IPS DF 6.9 (cell line): Measurements from ENCODE around the gene BPIFB1.

Experiments used
- DNase-seq: peaks from one replicate; pipeline ENCODE4 v3.0.0-alpha.2; 2013; ENCODE audit warnings: low read depth, low spot score
- H3K27ac ChIP-seq: one replicate; pipeline ENCODE4 v1.5.1; 2013; ENCODE audit warnings: low read length, control low read depth
- H3K27me3 ChIP-seq: 2 replicates; pipeline ENCODE4 v1.6.1; 2013; ENCODE audit warnings: mild to moderate bottlenecking, low read length; ENCODE audit not compliant: control insufficient read depth, insufficient read depth
- H3K36me3 ChIP-seq: 2 replicates; pipeline ENCODE4 v1.6.1; 2013; ENCODE audit warnings: low read length; ENCODE audit not compliant: control insufficient read depth, insufficient read depth
- H3K4me1 ChIP-seq: 2 replicates; pipeline ENCODE4 v1.6.1; 2013; ENCODE audit warnings: low read length; ENCODE audit not compliant: control insufficient read depth, insufficient read depth
- H3K4me3 ChIP-seq: 2 replicates; pipeline ENCODE4 v1.5.1; 2013; ENCODE audit warnings: mild to moderate bottlenecking, low read length
- H3K9me3 ChIP-seq: 2 replicates; pipeline ENCODE4 v1.6.1; 2013; ENCODE audit warnings: low read length, inconsistent platforms; ENCODE audit not compliant: control insufficient read depth, insufficient read depth
- WGBS: extraction: QIAGEN DNeasy Blood & Tissue Kit; methylation state at CpG from one replicate; pipeline ENCODE4 v1.1.7; 2013; ENCODE audit warnings: mixed read lengths, missing lambda C conversion rate; ENCODE audit not compliant: insufficient read length, insufficient coverage; 5-methylcytosine and 5-hydroxymethylcytosine counted together

Gene BPIFB1

DNA sequence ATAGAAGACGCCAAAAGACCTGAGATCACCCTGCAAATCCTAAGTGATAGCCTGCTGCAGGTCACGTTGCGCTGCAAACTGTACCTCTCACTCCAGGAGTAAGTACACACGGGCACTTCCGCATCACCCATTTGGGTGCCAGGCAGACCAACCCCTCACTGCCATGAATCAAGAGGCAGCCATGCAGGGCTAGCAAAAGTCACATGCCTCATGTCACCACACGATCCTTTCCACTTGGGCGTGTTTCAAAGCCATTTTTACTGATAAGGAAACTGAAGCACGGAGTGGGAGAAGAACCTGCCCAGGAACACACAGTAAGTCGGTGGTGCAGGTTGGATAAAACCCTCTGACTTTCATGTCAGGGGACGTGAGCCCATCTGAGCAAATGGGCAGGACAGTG is 37.0 kb downstream of the BPIFB1 start:
- DNase-seq, result no peak
- Histone ChIP-seq H3K36me3 (no peaks in the 10 kb centered on the region), H3K4me1 (no peaks in the 10 kb centered on the region), H3K27ac (no peak overlapping the region), H3K9me3 (no peaks in the 10 kb centered on the region), H3K27me3 (no peaks in the 10 kb centered on the region), H3K4me3 (no peak overlapping the region)
- WGBS, result no CpG with 5 or more reads among the region's 10 CpGs

DNA sequence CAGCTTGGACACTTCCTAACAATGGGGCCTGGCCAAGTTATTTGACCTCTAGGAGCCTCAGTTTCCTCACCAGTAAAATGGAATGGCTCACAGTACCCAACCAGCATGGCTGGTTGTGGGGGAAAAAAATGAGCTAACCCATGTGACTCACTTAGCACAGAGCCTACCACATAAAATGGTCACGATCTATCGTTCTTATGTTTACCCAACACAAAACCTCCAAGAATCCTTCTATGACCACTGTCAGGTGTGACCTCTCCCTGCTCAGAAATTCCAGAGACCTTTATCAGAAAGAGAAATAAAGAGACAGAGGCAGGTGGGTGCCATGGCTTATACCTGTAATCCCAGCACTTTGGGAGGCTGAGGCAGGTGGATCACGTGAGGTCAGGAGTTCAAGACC is 39.4 kb downstream of the BPIFB1 start:
- no peak for DNase-seq
- Histone ChIP-seq H3K4me3 (no peak overlapping the region), H3K27me3 (no peaks in the 10 kb centered on the region), H3K36me3 (no peaks in the 10 kb centered on the region), H3K27ac (no peak overlapping the region), H3K4me1 (no peaks in the 10 kb centered on the region), H3K9me3 (no peaks in the 10 kb centered on the region)
- no CpG with 5 or more reads among the region's 3 CpGs for WGBS

DNA sequence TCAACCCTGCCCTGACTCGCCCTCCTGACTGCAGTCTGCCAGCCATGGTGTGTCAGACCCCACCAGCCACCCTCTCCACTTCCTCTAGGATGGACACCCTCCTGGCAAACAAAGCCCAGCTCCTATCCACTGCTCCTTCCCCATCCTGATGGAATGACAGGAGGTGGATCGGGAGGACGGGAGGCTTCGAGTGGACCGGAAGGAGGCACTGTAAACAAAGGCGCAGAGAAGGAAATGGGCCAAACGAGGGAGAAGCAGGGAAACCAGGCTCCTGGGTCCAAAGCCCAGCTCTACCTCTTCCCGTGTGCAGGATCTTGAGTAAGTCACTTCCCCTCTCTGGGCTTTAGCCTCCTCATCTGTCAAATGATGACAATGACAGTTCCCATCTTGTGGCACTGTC is 40.2 kb downstream of the BPIFB1 start:
- Histone ChIP-seq H3K36me3 (no peaks in the 10 kb centered on the region), H3K27me3 (no peaks in the 10 kb centered on the region), H3K9me3 (no peaks in the 10 kb centered on the region), H3K27ac (no peak overlapping the region), H3K4me3 (no peak overlapping the region), H3K4me1 (no peaks in the 10 kb centered on the region)
- WGBS, result no CpG with 5 or more reads among the region's 8 CpGs
- DNase-seq, result no peak

DNA sequence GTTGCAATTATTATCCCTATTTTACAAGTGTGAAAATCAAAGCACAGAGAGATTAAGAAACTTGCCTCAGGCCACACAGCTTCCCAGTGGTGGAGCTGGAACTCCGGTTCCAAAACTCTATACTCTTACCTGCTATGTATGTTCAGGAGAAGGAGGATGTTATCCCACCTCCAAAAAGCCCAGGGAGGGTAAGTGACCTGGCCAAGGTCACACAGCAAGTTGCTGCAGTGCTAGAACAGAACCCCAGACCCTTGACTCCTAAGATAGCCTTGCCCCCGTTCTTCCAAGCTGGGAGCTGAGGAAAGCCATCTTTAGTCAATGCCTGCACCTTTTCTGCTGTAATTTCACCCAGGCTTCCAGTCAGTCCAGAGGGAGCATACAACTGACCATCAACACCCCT is 42.3 kb downstream of the BPIFB1 start:
- H3K36me3 ChIP-seq, result no peaks in the 10 kb centered on the region
- no peaks in the 10 kb centered on the region for H3K27me3 ChIP-seq
- no CpG with 5 or more reads among the region's 2 CpGs for WGBS
- no peak overlapping the region for H3K4me3 ChIP-seq
- no peaks in the 10 kb centered on the region for H3K4me1 ChIP-seq
- DNase-seq, result no peak
- H3K27ac ChIP-seq, result no peak overlapping the region
- no peaks in the 10 kb centered on the region for H3K9me3 ChIP-seq

DNA sequence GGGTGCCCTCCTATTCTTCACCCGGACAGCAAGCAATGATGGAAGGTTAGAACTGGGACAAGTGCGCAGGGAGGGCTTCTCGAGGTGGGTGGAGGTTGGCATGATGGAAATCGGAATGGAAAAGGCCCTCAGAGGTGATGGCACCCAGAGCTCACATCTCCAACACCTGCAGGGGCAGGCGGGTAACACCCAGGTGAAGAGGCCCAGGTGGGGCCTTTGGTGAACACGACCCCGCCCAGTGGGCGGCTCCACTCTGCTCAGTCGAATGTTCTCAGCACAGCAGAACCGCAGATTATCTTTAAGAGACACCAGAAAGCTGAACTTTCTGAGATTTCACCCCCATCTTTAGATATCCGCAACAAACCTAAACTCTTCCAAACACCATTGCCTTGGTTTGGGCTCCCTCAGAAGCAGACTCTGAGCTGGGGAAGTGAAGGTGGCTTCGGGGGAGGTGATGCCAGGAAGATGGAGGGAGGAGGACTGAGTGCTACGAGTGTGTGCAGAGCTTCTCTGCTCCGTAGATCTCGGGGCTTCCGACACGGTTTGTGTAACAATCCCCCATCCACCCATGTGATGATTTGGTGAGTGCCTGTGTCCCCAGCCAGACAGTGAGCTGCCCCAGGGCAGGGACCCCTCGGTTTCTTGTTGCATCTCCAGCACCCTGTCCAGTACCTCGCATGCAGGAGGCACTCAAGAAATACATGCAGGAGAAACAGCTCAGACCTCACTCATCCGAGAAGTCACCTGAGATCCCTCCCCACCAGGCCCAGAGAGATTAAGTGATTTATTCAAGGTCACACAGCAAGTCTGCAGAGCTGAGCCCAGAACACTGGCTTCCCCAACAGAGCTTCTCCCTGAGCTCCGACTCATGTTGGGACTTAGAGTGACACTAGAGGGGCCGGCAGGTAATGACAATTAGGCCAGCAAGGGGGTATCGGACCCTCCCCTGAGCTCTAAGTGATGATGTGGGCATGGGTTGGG is 45.4 kb downstream of the BPIFB1 start:
- H3K4me1 ChIP-seq, result no peaks in the 10 kb centered on the region
- no peak overlapping the region for H3K4me3 ChIP-seq
- H3K27me3 ChIP-seq, result no peaks in the 10 kb centered on the region
- no peak overlapping the region for H3K27ac ChIP-seq
- no CpG with 5 or more reads among the region's 23 CpGs for WGBS
- DNase-seq, result no peak
- H3K9me3 ChIP-seq, result no peaks in the 10 kb centered on the region
- H3K36me3 ChIP-seq, result no peaks in the 10 kb centered on the region

GRCh38 chr20:33332905-33333456 is 50.0 kb downstream of the BPIFB1 start:
- H3K9me3 ChIP-seq, result no peaks in the 10 kb centered on the region
- no peak for DNase-seq
- no peaks in the 10 kb centered on the region for H3K27me3 ChIP-seq
- no peak overlapping the region for H3K27ac ChIP-seq
- no peaks in the 10 kb centered on the region for H3K36me3 ChIP-seq
- no peak overlapping the region for H3K4me3 ChIP-seq
- no CpG with 5 or more reads among the region's 20 CpGs for WGBS
- H3K4me1 ChIP-seq, result no peaks in the 10 kb centered on the region

DNA sequence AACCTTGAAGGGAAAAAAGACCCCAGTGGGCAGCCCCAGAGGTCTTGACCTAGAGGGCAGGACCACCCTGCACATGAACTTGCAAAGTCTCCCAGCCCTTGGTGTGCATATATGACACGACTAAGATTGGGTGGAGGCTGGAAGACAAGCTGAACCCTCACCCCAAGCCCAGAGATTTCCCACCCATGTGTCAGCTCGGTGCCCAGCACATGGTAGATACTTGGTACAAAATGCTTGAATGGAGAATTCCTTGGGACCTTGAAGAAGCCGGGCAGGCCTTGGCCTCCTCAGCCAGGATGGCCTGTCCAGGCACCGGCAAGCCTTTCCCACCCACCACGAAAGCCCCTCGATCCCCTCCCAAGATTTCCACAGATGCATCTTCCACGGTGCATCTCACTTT is 50.6 kb downstream of the BPIFB1 start:
- no peak overlapping the region for H3K27ac ChIP-seq
- no peak overlapping the region for H3K4me3 ChIP-seq
- no peaks in the 10 kb centered on the region for H3K27me3 ChIP-seq
- H3K9me3 ChIP-seq, result no peaks in the 10 kb centered on the region
- no peaks in the 10 kb centered on the region for H3K4me1 ChIP-seq
- WGBS, result no CpG with 5 or more reads among the region's 7 CpGs
- no peaks in the 10 kb centered on the region for H3K36me3 ChIP-seq
- no peak for DNase-seq

GRCh38 chr20:33334111-33334510 is 51.1 kb downstream of the BPIFB1 start:
- no peaks in the 10 kb centered on the region for H3K36me3 ChIP-seq
- 100% methylated on average over 3 of the region's 3 CpGs for WGBS
- no peak overlapping the region for H3K4me3 ChIP-seq
- no peaks in the 10 kb centered on the region for H3K9me3 ChIP-seq
- DNase-seq, result no peak
- no peaks in the 10 kb centered on the region for H3K4me1 ChIP-seq
- H3K27ac ChIP-seq, result no peak overlapping the region
- no peaks in the 10 kb centered on the region for H3K27me3 ChIP-seq

DNA sequence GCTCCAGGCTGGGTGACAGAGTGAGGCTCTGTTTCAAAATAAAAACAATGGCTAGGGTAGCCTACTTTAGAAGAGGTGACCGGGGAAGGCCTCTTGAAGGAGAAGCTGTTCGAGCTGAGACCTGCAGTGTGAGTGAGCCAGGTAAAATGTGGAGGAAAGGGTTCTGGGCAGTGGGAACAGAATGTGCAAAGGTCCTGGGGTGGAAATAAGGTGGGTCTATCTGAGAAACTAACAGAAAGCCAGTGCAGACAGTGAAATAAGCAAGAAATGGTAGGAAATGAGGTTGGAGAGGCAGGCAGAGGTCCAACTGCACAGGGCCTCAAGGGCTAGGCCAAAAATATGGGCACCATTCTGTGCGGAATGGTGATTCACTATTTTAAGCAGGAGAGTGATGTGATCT is 53.4 kb downstream of the BPIFB1 start:
- H3K4me1 ChIP-seq, result no peaks in the 10 kb centered on the region
- DNase-seq, result no peak
- H3K27me3 ChIP-seq, result no peaks in the 10 kb centered on the region
- no peaks in the 10 kb centered on the region for H3K9me3 ChIP-seq
- no peak overlapping the region for H3K4me3 ChIP-seq
- no CpG with 5 or more reads among the region's 3 CpGs for WGBS
- no peak overlapping the region for H3K27ac ChIP-seq
- no peaks in the 10 kb centered on the region for H3K36me3 ChIP-seq

- Histone ChIP-seq H3K4me3 (no peak overlapping the region), H3K4me1 (no peaks in the 10 kb centered on the region), H3K27me3 (no peaks in the 10 kb centered on the region), H3K36me3 (no peaks in the 10 kb centered on the region), H3K9me3 (no peaks in the 10 kb centered on the region), H3K27ac (no peak overlapping the region)
- no peak for DNase-seq
- 100% methylated on average over 1 of the region's 8 CpGs for WGBS
Observed at GRCh38 chr20:33337119-33337518, 54.1 kb downstream of the BPIFB1 start.
